HG02981 (cell line): Measurements from ENCODE around the gene CYFIP1.

Source experiments
- ATAC-seq: cut with Tn5 transposase; IDR thresholded peaks from one replicate; pipeline ENCODE4 v1.9.1; 2021; ENCODE audit warnings: mild to moderate bottlenecking, moderate library complexity; ENCODE audit not compliant: unreplicated experiment

Gene CYFIP1

DNA sequence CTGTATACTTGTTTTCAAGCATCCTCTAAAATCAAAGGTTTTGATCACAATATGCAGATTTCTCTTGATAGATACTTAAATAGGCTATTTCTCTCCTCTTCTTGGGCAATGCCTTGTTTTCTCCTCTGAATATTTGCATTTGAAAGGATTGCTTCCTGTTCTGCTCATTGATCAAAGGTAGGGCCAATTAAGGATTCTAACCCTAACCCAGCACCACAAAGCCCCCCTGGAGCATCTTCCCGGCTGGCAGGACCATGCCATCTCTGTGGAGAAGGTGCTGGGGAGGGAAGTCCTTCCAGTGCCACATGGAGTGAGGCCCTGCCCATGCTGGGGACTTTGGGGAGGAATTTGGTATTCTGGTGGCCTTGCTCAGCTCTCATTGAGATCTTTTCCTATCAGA, 153.0 kb downstream of the CYFIP1 start:
- ATAC-seq: no peak

DNA sequence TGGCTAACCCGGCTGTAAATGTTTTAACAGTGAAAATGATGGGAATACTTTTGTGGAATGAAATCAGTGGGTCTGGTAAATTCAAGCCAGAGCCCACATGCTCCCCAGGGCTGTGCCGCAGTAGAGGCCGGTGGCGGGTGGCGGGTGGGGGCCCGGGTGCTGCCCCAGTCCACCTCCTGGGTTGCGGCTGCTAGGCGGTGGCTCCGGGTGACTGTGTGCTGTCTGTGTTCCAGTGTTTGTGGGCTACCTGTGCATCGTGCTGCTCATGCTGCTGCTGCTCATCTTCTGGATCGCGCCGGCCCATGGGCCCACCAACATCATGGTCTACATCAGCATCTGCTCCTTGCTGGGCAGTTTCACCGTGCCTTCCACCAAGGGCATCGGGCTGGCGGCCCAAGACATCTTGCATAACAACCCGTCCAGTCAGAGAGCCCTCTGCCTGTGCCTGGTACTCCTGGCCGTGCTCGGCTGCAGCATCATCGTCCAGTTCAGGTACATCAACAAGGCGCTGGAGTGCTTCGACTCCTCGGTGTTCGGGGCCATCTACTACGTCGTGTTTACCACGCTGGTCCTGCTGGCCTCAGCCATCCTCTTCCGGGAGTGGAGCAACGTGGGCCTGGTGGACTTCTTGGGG, 156.6 kb downstream of the CYFIP1 start:
- ATAC-seq: no peak

DNA sequence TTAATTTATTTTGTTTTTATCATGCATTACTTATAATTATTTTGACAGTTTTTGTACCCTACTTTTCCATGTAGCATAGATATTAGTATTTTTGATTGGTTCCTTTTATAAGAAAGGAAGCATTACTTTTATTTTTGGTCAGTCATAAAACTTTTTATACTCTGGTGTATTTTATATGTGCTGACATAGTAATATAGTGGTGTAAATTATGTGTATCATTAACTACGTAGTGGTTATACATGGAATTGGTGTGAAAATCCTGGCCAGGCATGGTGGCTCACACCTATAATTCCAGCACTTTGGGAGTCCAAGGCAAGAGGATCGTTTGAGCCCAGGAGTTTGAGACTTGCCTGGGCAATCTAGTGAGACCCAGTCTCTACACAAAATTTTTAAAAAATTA, 160.5 kb downstream of the CYFIP1 start:
- ATAC-seq: no peak
